CD4-positive, alpha-beta T cell treated with Interleukin-15 for 4 hours (primary cell): ENCODE data around the gene LRRC4C.

ENCODE experiments used
- DNase-seq: peaks from one replicate; pipeline ENCODE4 v3.0.0-alpha.2; 2020; ENCODE audit warnings: low spot score

Gene LRRC4C

DNA sequence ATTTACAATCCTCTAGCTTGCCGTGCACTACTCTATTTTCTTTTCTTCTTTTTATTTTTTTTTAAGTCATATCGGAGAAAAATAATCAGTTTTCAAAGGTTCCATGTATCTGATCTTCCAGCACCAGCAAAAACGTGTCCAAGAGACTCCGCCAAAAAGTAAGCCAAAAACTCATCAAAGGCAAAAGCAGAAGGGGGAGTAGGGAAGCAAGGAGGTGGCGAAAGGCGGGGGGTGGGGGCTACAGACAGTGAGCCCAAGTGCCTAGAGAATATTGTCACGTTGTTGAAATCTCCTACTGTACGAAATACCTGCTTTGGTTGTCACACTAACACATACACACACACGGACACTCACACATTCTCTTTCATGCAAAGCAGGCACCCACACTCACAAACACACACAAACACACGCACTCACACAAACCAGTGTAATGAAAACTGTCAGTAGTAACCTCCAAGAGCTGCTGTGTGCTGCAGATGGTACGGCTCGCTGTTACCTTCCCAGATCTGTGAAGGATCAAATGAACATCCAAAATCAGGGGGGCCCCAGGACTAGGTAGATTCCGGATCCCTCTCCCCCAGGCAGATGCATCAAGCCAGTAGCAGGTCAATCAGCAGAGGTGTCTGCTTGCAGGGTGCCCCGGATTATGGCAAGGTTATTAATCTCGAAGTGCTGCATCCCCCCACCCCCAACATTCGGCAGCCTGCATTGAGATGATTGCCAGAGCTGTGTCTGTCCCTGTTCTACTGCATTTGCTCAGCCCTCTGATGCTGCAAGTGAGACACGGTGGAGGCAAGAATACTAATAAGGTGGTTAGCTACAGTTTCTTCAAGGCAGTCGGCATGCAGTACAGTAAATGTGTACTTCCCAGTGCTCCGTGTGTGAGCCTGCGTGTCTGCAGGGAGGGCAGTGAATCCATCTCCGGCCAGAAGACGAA lies at the start of gene LRRC4C:
Gene LRRC4C, minus strand, starts transcription at position 188 of the 937 bp plus-strand sequence.
- DNase-seq, result no peak

DNA sequence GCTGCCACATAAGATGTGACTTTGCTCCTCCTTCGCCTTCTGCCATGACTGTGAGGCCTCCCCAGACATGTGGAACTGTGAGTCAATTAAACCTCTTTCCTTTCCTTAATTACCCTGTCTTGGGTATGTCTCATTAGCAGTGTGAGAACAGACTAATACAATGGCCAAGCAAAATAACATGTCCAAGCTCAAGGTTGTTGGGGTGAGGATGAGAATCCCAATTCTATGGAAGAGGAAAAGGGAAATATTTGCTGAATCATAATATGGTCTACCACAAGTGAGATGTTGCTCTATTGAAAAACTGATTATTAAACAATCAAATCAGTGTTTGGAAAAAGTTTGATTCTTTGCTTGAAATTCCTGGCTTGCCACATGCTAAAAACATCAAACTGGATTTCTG lies 48.7 kb upstream of the LRRC4C start:
- DNase-seq, result no peak

DNA sequence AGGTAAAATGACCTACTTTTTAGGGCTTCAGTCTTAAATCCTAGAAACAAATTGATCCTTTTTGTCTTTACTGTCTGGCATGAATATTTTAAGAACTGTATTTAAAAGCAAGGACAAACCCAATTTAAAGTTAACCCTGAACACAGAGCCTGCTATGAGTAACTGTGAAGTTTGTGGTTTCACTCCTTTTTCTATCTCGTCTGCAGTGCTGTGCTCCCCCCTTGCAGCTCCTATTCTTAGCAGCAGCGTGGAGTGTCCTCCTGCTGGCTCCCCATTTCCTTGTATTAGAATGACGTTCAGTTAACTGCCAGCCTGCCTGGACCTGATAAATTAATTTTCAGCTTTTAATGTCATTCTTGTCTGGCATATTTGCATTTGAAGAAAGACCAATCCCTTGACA lies 40.0 kb upstream of the LRRC4C start:
- DNase-seq, result no peak

DNA sequence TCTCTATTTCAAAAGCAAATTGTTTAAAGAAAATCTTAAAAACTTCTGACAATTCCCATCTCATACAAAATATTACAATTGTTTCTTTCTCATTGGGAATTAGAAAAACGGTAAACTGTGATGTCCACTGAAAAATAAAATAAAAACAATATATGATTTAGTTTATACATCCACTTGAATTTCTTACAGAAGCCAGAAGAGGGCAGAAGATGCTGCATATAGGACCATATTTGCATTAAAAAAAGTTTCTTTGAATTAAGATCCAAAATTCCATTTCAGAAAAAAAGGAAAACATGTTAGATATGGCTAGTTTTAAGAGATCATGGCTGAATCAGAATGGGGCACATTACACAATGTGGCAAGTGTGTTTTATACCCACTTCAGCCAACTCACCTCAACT lies 39.3 kb upstream of the LRRC4C start:
- DNase-seq, result no peak

DNA sequence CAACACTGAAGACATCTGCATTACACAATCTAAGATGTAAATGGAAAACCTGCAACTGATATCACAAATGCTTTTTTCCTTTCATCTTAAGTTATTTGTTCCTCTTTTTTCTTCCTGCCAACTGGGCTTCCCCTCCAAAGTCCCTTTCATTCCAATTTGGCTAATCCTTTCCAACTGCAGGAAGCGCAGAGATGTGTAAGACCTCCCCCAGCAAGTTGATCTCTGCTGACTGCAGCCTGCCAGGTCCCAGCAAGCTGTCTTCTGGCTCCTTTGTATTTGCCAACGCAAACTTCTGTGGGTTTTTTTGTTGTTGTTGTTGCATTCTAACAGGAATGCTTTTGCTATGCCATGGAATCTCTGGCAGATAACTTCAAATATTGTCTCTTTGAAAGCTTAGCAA lies 38.5 kb upstream of the LRRC4C start:
- DNase-seq, result no peak

DNA sequence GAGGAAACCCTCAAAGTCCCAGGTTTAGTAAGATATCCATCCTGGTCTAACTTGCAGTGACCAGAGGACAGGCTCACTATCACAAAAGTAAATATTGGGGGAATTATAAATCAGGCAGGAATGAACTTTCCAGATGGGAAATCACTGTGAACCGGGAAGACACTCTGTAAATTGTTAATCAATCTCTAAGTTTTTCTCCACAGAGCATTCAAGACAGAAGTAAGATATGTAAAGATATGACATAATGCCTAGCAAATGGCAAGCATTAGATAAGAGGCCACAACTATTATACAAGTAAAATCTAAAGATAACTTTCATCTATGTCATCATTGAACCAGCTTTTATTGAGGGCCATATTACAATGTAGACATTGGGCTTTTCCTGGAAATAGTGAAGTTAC lies 35.3 kb upstream of the LRRC4C start:
- no peak for DNase-seq

DNA sequence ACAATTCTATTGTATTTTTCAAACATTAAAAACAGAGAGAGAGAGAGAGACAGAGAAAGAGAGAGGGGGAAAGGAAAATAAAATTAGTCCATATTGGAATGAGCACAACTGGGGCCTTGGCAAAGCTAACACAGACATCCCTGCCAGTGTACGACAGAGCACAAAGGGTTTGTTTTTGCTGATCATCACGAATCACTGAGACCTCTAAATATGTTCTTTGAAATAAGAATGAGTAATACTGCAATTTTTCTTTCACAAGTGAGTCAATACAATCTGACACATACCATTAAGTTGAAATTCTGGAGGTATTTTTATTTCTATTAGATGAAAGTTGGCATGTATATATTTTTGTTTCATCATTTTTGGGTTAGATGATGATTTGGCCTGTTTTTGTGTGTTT lies 27.0 kb upstream of the LRRC4C start:
- DNase-seq, result no peak

DNA sequence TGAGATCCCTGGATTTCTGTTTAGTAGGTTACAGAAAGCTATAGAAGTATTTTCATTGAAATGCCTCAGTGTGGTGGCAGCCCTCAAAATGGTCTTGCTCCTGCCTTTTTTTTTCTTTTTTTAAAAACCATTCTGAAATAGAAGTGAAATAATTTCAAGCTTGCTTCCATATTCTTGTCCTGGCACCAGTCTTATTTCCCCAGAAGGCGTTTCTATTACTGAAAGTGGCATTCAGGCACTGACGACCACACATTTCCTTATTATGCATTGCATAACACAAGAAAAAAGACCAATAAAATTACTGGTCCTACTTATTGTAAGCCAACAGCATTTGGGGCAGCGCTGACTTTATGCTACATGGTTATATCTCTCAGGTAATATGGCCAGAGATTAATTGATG lies 24.5 kb upstream of the LRRC4C start:
- DNase-seq, result no peak

DNA sequence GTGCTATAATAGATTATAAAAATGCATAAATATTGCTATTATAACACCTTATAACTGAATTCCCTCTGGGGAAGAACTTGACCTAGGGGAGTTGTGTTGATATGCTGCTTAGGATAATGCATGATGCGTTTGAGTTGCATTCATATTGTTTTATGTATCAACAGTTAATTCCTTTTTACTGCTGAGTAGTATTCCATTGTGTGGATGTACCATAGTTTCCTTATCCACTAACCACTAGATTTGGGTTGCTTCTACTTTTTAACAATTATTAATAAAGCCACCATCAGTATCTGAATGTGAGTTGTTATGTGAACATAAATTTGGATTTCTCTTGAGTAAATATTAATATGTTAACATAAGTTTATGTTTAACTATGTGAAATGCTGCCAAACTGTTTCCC lies 19.7 kb upstream of the LRRC4C start:
- no peak for DNase-seq

DNA sequence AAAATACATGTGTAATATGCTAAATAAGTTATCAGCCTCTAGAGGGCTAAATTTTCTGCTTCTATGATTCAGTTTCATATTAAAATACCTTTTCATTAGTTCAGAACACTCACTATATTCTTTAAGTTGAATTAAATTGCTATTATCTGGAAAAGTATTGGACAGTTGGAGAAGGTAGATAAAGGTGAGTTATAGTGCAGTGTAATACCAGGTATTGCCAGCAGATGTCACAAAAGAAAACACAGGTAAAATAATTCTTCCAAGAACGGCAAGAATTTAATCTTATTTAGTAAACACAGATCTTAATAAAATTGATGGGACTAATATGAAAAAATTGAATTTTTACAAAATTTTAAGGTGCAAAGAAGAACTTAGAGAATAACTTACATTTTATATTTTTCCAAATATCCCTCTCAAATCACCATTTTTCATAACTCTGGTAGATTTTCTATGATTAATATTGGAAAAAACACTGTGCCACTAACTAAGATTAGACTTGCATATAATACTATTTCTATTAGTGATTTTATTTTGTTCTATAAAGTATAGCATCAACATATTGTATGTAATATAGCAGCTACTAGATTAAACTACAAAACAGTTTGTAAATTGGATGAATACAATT lies 1.7 kb upstream of the LRRC4C start:
- DNase-seq, result no peak

DNA sequence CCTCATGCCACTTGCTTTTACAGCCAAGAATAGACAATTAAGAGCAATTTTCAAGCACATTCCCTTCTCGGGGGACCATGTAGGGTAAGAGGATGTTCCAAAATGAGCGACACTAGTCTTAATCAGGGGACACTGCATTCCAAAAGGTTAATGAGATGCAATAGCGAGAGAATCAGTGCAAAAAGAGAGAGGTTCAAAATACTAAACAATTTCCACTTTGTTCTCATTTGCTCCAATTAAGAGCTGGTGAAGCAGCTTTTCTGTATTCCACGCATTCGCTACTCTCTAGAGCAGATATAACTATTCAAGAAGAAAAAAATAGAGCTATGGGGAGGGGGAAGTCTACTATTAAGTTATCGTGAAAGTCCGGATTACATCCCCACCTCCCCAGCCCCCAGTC lies 811 bp downstream of the LRRC4C start:
- no peak for DNase-seq

DNA sequence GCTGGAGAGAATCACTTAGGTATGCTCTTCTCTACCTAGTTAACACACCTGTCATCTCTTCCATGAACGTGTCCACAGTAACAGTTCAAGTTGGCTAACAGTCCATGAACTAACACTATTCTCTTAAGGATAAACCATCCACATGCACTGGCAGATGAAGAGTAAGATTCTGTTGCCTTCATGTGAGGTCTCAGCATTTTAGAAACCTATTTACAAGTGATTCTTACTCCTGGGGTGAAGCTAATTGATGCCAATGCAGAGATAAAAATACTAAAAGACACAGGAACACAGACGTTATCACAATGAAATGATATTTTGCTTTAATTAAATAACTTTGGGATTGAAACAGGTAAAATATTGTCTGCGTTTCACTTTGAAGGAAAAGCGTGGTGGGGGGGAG lies 1.3 kb downstream of the LRRC4C start:
- no peak for DNase-seq

DNA sequence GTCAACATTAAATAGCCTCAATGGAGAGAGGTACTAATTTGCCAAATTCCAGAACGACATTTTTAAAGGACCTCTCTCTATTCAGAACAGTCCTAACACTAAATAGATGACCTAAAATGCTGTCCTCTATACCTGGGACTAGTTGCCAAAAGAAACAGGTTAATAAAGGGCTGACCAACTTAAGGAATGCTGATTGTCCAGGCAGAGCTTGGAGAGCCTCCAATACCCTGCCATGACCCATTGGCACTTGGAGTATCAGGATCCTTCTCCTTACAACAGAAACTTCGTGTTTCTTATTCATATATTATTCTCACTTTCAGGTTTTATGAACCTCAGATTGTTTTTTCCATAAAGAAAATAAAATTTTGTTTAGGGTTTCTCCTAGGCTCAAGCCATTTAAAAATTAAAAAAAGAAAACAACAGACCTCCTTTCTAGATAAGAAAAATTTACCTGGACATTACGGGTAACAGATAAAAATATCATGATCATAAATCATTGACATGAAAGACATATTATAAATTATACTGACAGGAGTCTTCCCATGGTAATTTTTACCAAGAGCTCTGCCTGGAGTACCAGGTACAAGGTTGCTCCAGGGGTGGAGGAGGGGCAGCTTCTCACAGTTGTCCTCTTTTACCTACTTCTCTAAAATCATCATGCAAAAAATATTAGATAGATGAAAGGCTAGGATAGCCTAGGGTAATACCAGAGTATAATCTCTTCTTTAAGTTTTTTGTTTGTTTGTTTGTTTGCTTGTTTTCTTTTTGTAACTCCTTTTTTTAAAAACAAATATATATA lies 2.0 kb downstream of the LRRC4C start:
- DNase-seq, result no peak

DNA sequence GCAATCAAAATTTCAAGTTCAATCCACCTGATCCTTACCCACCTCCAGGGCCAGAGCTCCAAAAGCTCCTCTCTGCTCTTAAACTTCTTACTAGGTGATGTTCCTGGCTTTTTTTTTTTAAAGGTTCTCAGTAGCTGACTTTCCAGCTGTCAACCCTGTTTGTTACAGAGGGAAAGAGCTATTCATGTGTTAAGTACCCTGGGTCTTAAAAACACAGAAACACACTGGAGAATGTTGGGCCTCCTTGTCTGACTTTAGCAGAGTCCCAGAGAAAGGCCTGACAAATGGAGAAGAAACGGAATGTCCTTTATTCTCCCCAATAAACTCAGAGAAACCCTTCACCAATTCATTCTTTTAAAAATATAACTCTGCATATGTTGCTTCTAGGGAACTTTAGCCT lies 3.2 kb downstream of the LRRC4C start:
- no peak for DNase-seq

DNA sequence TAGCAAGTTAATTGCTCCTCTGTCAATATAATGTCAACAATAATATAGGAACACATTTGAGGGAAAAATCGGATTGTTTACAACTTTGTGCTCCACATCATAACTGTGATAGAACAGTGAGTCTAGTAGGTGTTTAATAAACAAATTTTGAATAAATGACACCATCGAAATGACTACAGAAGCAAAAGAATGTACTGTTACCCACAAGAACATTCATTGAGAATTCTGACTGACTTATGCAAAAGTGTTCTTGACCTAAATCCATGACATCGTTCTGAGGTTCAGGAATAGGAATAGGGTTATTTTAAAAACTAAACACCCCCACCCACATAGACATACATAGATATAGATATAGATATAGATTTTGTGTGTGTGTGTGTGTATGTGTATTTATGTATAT lies 8.4 kb downstream of the LRRC4C start:
- DNase-seq, result no peak

DNA sequence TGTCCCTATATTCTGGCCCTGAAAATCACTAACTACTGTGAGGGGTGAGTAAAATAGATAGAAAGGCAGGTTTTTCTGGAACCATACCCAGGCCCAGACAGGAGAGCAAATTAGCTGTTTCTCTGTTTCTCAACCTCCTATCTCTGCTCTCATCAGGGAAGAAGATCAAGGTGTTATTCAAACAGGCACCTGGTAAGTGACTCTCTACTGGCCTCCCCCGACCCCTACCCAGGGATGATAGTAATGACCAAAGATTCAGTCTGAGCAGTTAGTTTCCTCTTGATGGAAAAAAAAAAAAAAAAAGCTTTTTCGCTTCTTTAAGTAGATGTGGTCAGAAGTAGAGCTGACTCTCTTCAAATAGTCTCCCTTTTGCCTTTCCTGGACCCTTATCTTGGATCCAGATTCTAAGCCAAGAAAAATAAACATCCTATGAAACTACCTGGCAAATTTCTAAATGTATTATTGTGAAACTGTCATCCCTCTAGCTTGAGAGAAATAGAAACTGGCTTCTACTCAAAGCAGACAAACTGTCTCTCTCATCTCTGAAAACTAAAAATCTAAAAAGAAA lies 9.9 kb downstream of the LRRC4C start:
- no peak for DNase-seq

DNA sequence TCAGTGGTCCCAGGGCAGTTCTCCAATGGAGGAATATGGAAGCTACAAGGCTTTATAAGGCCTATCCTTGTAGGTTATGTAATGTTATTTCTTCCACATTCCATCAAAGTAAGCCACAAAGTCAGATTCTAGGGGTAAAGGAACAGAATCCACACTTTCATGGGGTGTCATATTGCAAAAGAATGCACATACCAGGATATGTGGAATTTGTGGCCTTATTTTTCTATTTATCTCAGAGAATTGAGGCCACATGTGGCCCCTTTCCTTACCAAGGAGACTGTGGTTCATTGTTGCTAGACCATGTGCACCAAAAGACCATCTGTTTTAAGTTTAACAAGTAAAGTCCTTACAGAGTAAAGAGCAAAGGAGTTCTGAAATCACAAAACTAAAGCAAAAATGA lies 12.9 kb downstream of the LRRC4C start:
- DNase-seq, result no peak

DNA sequence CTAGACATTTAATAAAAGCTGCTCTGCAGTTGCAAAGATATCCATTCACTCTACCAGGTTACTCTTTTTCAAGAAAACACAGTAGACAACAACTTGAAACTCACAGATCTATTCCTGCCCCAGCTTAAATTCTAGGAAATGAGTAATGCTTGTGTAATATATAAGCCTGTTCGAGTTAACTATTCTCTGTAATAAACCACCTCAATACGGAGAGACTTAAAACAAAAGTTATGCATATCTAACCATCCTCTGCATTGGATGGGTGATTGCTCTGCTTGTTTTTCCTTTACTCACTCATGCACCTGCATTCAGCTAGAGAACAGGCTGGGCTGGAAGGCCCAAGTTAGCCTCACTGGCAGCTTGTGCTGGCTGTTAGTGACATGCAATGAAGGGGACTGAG lies 13.3 kb downstream of the LRRC4C start:
- no peak for DNase-seq

DNA sequence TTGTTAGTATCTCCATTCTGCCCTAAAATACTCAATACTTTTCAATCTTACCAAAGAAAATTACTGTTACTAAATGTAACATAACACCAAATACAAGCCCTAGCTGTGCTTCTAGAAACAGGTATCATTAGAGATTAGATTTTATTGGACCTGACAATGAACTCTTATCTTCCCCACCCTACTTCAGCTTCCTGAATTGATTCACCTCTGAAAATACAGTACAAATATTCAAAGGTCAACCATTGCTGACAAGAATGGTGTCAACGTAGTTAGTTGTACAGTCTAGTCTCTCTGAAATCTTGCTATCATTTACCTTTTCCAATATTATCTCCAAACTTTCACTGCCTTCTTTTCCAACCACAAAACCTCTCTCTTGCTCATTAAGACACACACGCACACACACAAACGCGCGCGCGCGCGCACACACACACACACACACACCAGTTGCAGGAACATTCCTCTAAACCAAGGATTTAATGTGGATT lies 22.4 kb downstream of the LRRC4C start:
- no peak for DNase-seq

DNA sequence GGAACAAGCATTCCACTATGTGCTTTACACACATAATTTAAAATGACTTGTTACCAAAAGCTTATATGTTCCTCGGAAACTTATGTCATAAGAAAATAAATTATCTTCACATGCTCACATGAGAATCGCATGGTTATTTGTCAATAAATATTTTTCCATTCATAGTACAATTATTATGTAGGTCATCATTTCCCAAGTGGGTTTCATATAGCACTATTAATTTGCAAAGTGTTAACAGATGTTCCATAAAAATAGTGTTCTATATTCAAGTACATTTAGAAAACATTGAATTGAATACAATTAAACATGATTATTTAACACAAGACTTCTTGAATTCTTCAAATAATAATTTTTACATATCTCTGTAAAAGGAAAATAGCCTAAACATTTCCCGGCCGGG lies 23.9 kb downstream of the LRRC4C start:
- DNase-seq, result no peak

DNA sequence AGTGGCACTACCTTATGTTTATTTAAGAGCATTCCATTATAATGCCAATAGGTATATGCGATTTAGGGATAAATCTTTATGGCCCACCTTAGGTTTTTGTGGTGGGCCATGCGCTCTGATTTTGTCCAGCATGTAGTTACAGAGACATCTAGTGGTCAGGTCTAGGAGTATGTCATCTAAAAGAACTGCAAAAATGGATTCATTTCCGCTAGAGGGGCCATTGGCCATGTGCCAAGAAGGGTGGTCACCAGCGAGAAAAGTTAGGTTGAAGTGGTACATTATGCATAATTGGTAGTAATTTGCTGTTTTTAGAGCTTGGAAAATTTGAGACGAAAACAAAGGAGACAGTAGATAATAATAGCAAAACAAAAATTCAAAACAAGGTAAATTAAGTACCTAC lies 27.7 kb downstream of the LRRC4C start:
- DNase-seq, result no peak

DNA sequence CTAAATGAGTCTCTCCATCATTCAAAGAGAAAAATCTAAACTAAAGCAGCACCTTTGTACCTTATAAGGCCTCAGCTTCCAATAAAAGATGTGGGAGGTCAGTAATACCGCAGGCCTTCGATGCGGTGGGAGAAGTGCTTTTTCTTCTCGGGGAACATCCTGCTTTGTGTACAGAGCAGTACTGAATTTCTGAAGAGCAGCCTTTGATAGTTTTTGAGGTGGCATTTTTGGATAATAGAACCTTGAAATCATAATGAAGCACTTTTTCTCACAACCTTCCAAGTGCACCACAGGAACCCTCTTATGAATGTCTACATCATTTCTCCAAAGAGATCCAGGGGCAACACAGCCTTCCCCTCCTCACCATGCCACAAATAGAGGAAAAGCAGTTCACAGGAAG lies 39.6 kb downstream of the LRRC4C start:
- no peak for DNase-seq
